Measurements from ENCODE around the gene GIPR.

GIPR gene

GRCh38 chr19:45646345-45646698 lies 21.7 kb upstream of the GIPR start:
- H3K4me3 ChIP-seq (ENCODE audit: extremely low read depth, insufficient read depth, low read length, poor library complexity, severe bottlenecking) = no peak overlapping the region
- H3K27ac ChIP-seq (ENCODE audit: low read depth, low read length, severe bottlenecking) = no peak overlapping the region
- H3K4me1 ChIP-seq (ENCODE audit: control insufficient read depth, insufficient read depth, low read length, poor library complexity, severe bottlenecking) = peaks cover 6% of the 10 kb centered on the region
- WGBS, 2 experiments (ENCODE audit: insufficient coverage in 2 of 2) = 78 to 89% methylated on average over 4 to 7 of the region's 9 CpGs
- no peaks in the 10 kb centered on the region for H3K36me3 ChIP-seq (ENCODE audit: control insufficient read depth, insufficient read depth, low read length)
- H3K9me3 ChIP-seq (ENCODE audit: control insufficient read depth, low read length) = no peaks in the 10 kb centered on the region

GRCh38 chr19:45650722-45651121 lies 17.3 kb upstream of the GIPR start:
- H3K4me3 ChIP-seq (ENCODE audit: extremely low read depth, insufficient read depth, low read length, poor library complexity, severe bottlenecking) = no peak overlapping the region
- peaks cover 5% of the 10 kb centered on the region for H3K4me1 ChIP-seq (ENCODE audit: control insufficient read depth, insufficient read depth, low read length, poor library complexity, severe bottlenecking)
- no peak overlapping the region for H3K27ac ChIP-seq (ENCODE audit: low read depth, low read length, severe bottlenecking)
- WGBS, 2 experiments (ENCODE audit: insufficient coverage in 2 of 2) = 70 to 90% methylated on average over 1 to 2 of the region's 3 CpGs
- no peaks in the 10 kb centered on the region for H3K36me3 ChIP-seq (ENCODE audit: control insufficient read depth, insufficient read depth, low read length)
- no peaks in the 10 kb centered on the region for H3K9me3 ChIP-seq (ENCODE audit: control insufficient read depth, low read length)

- Histone ChIP-seq H3K27ac (ENCODE audit: low read depth, low read length, severe bottlenecking) (no peak overlapping the region), H3K36me3 (ENCODE audit: control insufficient read depth, insufficient read depth, low read length) (no peaks in the 10 kb centered on the region), H3K4me3 (ENCODE audit: extremely low read depth, insufficient read depth, low read length, poor library complexity, severe bottlenecking) (no peak overlapping the region), H3K9me3 (ENCODE audit: control insufficient read depth, low read length) (no peaks in the 10 kb centered on the region), H3K4me1 (ENCODE audit: control insufficient read depth, insufficient read depth, low read length, poor library complexity, severe bottlenecking) (peaks cover 11% of the 10 kb centered on the region)
- WGBS, 2 experiments (ENCODE audit: insufficient coverage in 2 of 2) = 61 to 75% methylated on average over 2 to 4 of the region's 5 CpGs
These were observed 14.4 kb upstream of the GIPR start for GRCh38 chr19:45653634-45654033.

- Histone ChIP-seq H3K27ac (ENCODE audit: low read depth, low read length, severe bottlenecking) (no peak overlapping the region), H3K9me3 (ENCODE audit: control insufficient read depth, low read length) (no peaks in the 10 kb centered on the region), H3K4me3 (ENCODE audit: extremely low read depth, insufficient read depth, low read length, poor library complexity, severe bottlenecking) (no peak overlapping the region), H3K4me1 (ENCODE audit: control insufficient read depth, insufficient read depth, low read length, poor library complexity, severe bottlenecking) (peaks cover 11% of the 10 kb centered on the region), H3K36me3 (ENCODE audit: control insufficient read depth, insufficient read depth, low read length) (no peaks in the 10 kb centered on the region)
- 76% methylated on average over 3 of the region's 3 CpGs; no CpG with 5 or more reads in 1 of the 2 experiments for WGBS, 2 experiments (ENCODE audit: insufficient coverage in 2 of 2)
These were observed 12.9 kb upstream of the GIPR start for GRCh38 chr19:45655073-45655472.

GRCh38 chr19:45657520-45658167 lies 10.4 kb upstream of the GIPR start:
- WGBS, 2 experiments (ENCODE audit: insufficient coverage in 2 of 2) = 42 to 54% methylated on average over 9 to 12 of the region's 14 CpGs
- Histone ChIP-seq H3K9me3 (ENCODE audit: control insufficient read depth, low read length) (no peaks in the 10 kb centered on the region), H3K4me1 (ENCODE audit: control insufficient read depth, insufficient read depth, low read length, poor library complexity, severe bottlenecking) (peaks cover 11% of the 10 kb centered on the region), H3K27ac (ENCODE audit: low read depth, low read length, severe bottlenecking) (peak overlapping the region; percentile 24), H3K36me3 (ENCODE audit: control insufficient read depth, insufficient read depth, low read length) (no peaks in the 10 kb centered on the region), H3K4me3 (ENCODE audit: extremely low read depth, insufficient read depth, low read length, poor library complexity, severe bottlenecking) (no peak overlapping the region)

- H3K9me3 ChIP-seq (ENCODE audit: control insufficient read depth, low read length) = no peaks in the 10 kb centered on the region
These were observed 8.8 kb upstream of the GIPR start for GRCh38 chr19:45659096-45659729.

GRCh38 chr19:45660636-45661035 lies 7.4 kb upstream of the GIPR start:
- Histone ChIP-seq H3K4me1 (ENCODE audit: control insufficient read depth, insufficient read depth, low read length, poor library complexity, severe bottlenecking) (peaks cover 12% of the 10 kb centered on the region), H3K27ac (ENCODE audit: low read depth, low read length, severe bottlenecking) (no peak overlapping the region), H3K4me3 (ENCODE audit: extremely low read depth, insufficient read depth, low read length, poor library complexity, severe bottlenecking) (no peak overlapping the region), H3K36me3 (ENCODE audit: control insufficient read depth, insufficient read depth, low read length) (no peaks in the 10 kb centered on the region), H3K9me3 (ENCODE audit: control insufficient read depth, low read length) (no peaks in the 10 kb centered on the region)
- 45 to 76% methylated on average over 3 to 6 of the region's 8 CpGs for WGBS, 2 experiments (ENCODE audit: insufficient coverage in 2 of 2)

More at GRCh38 chr19:45659096-45659729, 8.8 kb upstream of the GIPR start:
- no peak overlapping the region for H3K4me3 ChIP-seq (ENCODE audit: extremely low read depth, insufficient read depth, low read length, poor library complexity, severe bottlenecking)
- peaks cover 10% of the 10 kb centered on the region for H3K4me1 ChIP-seq (ENCODE audit: control insufficient read depth, insufficient read depth, low read length, poor library complexity, severe bottlenecking)
- H3K27ac ChIP-seq (ENCODE audit: low read depth, low read length, severe bottlenecking) = no peak overlapping the region
- no peaks in the 10 kb centered on the region for H3K36me3 ChIP-seq (ENCODE audit: control insufficient read depth, insufficient read depth, low read length)
- 77 to 84% methylated on average over 3 to 4 of the region's 6 CpGs for WGBS, 2 experiments (ENCODE audit: insufficient coverage in 2 of 2)

GRCh38 chr19:45663800-45664199 lies 4.2 kb upstream of the GIPR start:
- H3K36me3 ChIP-seq (ENCODE audit: control insufficient read depth, insufficient read depth, low read length) = no peaks in the 10 kb centered on the region
- 91 to 100% methylated on average over 1 of the region's 1 CpG for WGBS, 2 experiments (ENCODE audit: insufficient coverage in 2 of 2)
- no peak overlapping the region for H3K27ac ChIP-seq (ENCODE audit: low read depth, low read length, severe bottlenecking)
- peaks cover 6% of the 10 kb centered on the region for H3K4me1 ChIP-seq (ENCODE audit: control insufficient read depth, insufficient read depth, low read length, poor library complexity, severe bottlenecking)
- H3K4me3 ChIP-seq (ENCODE audit: extremely low read depth, insufficient read depth, low read length, poor library complexity, severe bottlenecking) = no peak overlapping the region
- no peaks in the 10 kb centered on the region for H3K9me3 ChIP-seq (ENCODE audit: control insufficient read depth, low read length)

GRCh38 chr19:45664575-45664974 lies 3.4 kb upstream of the GIPR start:
- H3K27ac ChIP-seq (ENCODE audit: low read depth, low read length, severe bottlenecking) = no peak overlapping the region
- 85 to 91% methylated on average over 6 to 7 of the region's 7 CpGs for WGBS, 2 experiments (ENCODE audit: insufficient coverage in 2 of 2)
- no peak overlapping the region for H3K4me3 ChIP-seq (ENCODE audit: extremely low read depth, insufficient read depth, low read length, poor library complexity, severe bottlenecking)
- H3K4me1 ChIP-seq (ENCODE audit: control insufficient read depth, insufficient read depth, low read length, poor library complexity, severe bottlenecking) = peaks cover 9% of the 10 kb centered on the region
- no peaks in the 10 kb centered on the region for H3K9me3 ChIP-seq (ENCODE audit: control insufficient read depth, low read length)
- H3K36me3 ChIP-seq (ENCODE audit: control insufficient read depth, insufficient read depth, low read length) = no peaks in the 10 kb centered on the region

- 4 to 6% methylated on average over 7 to 17 of the region's 19 CpGs for WGBS, 2 experiments (ENCODE audit: insufficient coverage in 2 of 2)
- no peaks in the 10 kb centered on the region for H3K36me3 ChIP-seq (ENCODE audit: control insufficient read depth, insufficient read depth, low read length)
- H3K9me3 ChIP-seq (ENCODE audit: control insufficient read depth, low read length) = no peaks in the 10 kb centered on the region
- H3K27ac ChIP-seq (ENCODE audit: low read depth, low read length, severe bottlenecking) = peak overlapping the region; percentile 23
- peak overlapping the region; percentile 50 for H3K4me3 ChIP-seq (ENCODE audit: extremely low read depth, insufficient read depth, low read length, poor library complexity, severe bottlenecking)
- peaks cover 9% of the 10 kb centered on the region for H3K4me1 ChIP-seq (ENCODE audit: control insufficient read depth, insufficient read depth, low read length, poor library complexity, severe bottlenecking)
These were observed 386 bp downstream of the GIPR start for GRCh38 chr19:45668342-45668871.

All from mesodermal cell (in vitro differentiated cells).